IPS-18a (cell line): ENCODE results near the gene GLCE.

Source experiments
- H3K27ac ChIP-seq: one replicate; pipeline ENCODE4 v1.5.1; 2013; ENCODE audit warnings: low read length
- H3K27me3 ChIP-seq: one replicate; pipeline ENCODE4 v1.6.1; 2013; ENCODE audit warnings: mild to moderate bottlenecking, low read length; ENCODE audit not compliant: control insufficient read depth, insufficient read depth
- H3K36me3 ChIP-seq: one replicate; pipeline ENCODE4 v1.6.1; 2013; ENCODE audit warnings: low read depth, low read length; ENCODE audit not compliant: control insufficient read depth
- H3K4me1 ChIP-seq: one replicate; pipeline ENCODE4 v1.6.1; 2013; ENCODE audit warnings: low read depth, low read length; ENCODE audit not compliant: control insufficient read depth
- H3K4me3 ChIP-seq: one replicate; pipeline ENCODE4 v1.5.1; 2013; ENCODE audit warnings: low read length
- H3K9ac ChIP-seq: one replicate; pipeline ENCODE4 v1.6.1; 2013; ENCODE audit warnings: mild to moderate bottlenecking, low read length, moderate library complexity
- H3K9me3 ChIP-seq: one replicate; pipeline ENCODE4 v1.6.1; 2013; ENCODE audit warnings: low read depth, low read length; ENCODE audit not compliant: control insufficient read depth

Gene GLCE

DNA sequence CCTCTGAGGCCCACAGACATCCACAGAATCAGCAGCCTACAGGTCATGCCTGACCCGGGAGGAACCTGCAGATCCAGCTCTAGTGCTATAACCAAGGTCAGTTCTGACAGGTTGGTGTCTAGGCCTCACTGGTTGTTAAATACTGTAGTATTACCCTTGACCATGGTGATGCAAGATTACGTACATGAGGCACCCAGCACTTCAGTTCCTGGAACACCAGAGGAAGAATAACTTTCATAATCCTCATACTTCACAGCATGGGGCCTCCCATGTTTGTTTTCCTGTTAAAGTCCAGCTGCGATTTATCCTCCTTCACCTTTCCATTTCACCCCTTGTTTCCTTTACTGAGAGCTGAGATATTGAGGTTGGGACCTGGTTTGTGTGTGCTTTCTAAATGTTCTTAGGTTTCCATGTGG is 34.4 kb upstream of the GLCE start:
- Histone ChIP-seq H3K27me3 (peaks cover 12% of the 10 kb centered on the region), H3K9ac (no peak overlapping the region), H3K9me3 (no peaks in the 10 kb centered on the region), H3K27ac (no peak overlapping the region), H3K4me3 (no peak overlapping the region), H3K4me1 (peaks cover 24% of the 10 kb centered on the region), H3K36me3 (no peaks in the 10 kb centered on the region)

DNA sequence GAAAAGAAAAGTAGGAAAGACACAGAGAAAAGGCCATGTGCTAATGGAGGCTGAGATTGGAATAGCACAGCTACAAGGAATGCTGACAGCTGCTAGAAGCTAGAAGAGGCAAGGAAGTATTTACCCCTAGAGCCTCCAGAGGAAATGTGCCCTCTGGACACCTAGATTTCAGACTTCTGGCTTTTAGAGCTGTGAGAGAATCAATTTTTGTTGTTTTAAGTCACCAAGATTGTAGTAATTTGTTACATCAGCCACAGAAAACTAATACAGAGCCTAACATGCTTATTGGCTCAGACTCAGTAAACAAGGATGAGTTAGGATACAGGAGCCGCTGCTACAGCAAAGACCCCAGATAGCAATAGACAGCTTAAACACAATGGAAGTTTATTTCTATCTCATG is 33.1 kb upstream of the GLCE start:
- H3K27me3 ChIP-seq = no peaks in the 10 kb centered on the region
- no peak overlapping the region for H3K9ac ChIP-seq
- H3K4me3 ChIP-seq = no peak overlapping the region

DNA sequence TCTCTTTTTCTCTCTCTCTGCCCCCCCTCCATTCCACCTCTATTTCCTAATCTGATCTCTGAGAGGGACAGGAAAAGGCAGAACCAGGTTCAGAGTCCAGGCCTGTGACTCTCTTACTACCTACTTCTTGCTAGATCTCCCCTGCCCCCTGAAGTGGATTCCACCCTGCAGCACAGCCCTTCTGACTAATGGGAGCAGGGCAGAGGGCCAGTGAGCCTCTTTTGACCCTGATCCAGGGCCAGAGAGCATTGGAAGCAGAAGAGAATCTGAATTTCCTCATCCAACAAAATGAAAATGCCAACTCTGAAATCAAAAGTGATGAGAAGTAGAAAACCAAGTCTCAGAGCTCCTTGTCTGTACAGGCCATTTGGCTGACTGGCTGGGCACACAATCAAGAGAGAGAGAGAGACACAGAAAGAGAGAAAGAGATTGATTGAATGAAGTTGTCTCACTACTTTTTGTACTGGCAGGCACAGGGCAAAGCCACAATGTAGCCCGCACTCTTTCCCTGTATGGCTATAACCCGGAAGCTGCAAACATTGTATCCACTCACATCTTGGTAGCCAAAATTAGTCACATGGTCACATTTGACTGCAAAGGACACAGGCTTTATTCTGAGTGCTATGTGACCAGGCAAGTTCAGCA is 31.6 kb upstream of the GLCE start:
- H3K4me1 ChIP-seq = peaks cover 23% of the 10 kb centered on the region
- H3K36me3 ChIP-seq = no peaks in the 10 kb centered on the region
- no peaks in the 10 kb centered on the region for H3K27me3 ChIP-seq
- H3K27ac ChIP-seq = no peak overlapping the region
- H3K4me3 ChIP-seq = no peak overlapping the region
- no peaks in the 10 kb centered on the region for H3K9me3 ChIP-seq
- no peak overlapping the region for H3K9ac ChIP-seq

More for the DNA sequence above, 33.1 kb upstream of the GLCE start:
- Histone ChIP-seq H3K4me1 (peaks cover 23% of the 10 kb centered on the region), H3K9me3 (no peaks in the 10 kb centered on the region), H3K27ac (no peak overlapping the region), H3K36me3 (no peaks in the 10 kb centered on the region)

DNA sequence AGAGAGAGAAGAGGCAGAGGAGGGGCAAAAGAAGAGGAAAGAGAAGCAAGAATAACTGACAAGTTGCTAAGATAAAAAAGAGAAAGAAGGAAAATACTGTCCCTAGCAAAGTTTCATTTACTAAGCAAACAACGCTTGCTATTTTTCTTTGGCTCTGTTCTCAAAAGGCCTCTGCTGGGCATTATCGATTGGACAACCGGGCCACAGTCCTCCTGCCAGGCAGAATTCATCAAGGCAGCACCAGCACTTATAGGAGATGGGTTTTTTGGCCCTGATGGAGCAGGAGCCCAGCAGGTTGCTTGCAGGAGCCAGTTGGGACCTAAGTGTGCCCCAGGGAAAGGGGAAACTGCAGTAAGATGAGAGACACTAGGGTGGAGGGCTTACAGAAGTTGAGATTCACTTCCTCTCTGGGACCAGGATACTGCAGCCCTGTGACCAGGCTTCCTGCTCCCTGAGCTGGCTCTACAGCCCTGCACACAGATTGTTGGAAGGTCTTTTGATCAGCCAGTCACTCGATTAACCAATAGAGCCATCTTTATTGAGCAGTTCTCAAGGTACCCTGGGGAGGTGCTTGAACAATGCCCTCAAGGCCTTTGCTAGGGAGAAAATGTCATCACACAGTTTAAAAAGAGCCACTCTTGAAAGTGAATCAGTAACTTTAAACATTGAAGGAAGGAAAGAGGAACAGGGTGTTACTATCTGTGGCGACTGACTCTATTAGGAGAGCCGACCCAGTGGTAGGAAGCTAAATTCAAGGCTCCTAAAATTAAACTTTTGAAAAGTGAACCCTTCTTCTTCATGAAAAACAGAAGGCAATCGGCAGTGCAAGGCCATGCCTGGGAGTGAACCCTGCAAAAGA is 28.8 kb upstream of the GLCE start:
- H3K9ac ChIP-seq = no peak overlapping the region
- no peak overlapping the region for H3K4me3 ChIP-seq
- no peaks in the 10 kb centered on the region for H3K36me3 ChIP-seq
- H3K9me3 ChIP-seq = no peaks in the 10 kb centered on the region
- peaks cover 17% of the 10 kb centered on the region for H3K4me1 ChIP-seq
- no peak overlapping the region for H3K27ac ChIP-seq
- no peaks in the 10 kb centered on the region for H3K27me3 ChIP-seq

DNA sequence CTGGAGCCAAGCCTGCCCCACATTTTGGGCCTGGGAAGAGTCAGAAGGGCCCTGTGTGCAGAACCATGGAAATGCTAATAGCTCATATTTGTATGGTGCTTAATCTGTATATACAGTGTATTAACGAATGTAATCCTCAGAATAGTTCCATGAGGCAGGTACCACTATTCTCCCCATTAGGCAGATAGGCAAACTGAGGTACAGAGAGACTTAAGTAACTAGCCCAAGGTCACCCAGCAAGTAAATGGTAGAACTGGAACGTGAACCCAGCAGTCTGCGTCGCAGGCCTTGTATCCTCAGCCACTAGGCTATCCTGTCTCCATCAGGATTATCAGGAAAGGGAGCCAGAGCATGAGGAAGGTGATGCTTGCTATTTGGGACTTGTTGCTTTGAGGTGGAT is 28.0 kb upstream of the GLCE start:
- H3K27me3 ChIP-seq = no peaks in the 10 kb centered on the region
- H3K9me3 ChIP-seq = no peaks in the 10 kb centered on the region
- H3K36me3 ChIP-seq = no peaks in the 10 kb centered on the region
- peaks cover 17% of the 10 kb centered on the region for H3K4me1 ChIP-seq
- H3K4me3 ChIP-seq = no peak overlapping the region
- H3K27ac ChIP-seq = no peak overlapping the region
- H3K9ac ChIP-seq = no peak overlapping the region

DNA sequence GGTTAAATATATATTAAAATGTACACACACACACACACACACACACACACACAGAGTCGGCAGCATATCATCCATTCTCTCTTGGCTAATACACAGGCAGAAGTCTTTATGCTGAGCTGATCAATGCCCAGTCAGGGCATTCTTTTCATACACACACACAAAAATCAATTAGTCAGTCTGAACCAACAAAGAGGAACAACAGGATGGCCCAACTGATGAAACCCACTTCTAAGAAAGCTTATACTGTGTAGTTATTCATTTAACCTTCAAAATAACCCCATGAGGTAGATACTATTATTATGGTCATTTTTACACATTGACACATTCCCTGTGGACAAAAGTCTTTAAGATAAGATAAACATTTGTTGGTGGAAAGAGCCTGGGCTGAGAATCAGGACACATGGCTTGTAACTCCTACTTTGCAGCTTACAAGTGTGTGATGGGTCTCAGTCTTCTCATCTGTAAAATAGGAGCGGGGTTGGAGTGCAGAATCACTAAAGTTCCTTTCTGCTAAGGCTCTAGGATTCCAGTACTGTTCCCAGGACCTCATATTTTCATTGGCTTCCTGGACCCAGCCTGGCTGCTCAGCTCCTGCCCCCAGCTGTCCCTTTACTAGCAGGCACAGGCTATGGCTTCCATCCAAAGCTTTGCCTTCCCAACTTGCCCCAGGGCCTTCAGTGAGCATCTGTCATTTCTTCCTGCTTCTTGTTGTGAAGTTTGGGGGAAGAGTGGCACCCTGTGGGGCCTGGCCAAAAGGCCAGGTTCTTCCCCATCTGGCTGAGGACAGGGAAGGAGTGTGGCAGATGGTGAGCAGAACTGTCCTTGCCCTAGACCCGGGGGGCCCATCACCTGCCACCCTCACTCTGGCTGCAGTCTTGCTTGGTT is 27.2 kb upstream of the GLCE start:
- H3K4me3 ChIP-seq = no peak overlapping the region
- H3K4me1 ChIP-seq = peaks cover 17% of the 10 kb centered on the region
- H3K9me3 ChIP-seq = no peaks in the 10 kb centered on the region
- H3K27ac ChIP-seq = no peak overlapping the region
- no peaks in the 10 kb centered on the region for H3K27me3 ChIP-seq
- no peaks in the 10 kb centered on the region for H3K36me3 ChIP-seq
- H3K9ac ChIP-seq = no peak overlapping the region

DNA sequence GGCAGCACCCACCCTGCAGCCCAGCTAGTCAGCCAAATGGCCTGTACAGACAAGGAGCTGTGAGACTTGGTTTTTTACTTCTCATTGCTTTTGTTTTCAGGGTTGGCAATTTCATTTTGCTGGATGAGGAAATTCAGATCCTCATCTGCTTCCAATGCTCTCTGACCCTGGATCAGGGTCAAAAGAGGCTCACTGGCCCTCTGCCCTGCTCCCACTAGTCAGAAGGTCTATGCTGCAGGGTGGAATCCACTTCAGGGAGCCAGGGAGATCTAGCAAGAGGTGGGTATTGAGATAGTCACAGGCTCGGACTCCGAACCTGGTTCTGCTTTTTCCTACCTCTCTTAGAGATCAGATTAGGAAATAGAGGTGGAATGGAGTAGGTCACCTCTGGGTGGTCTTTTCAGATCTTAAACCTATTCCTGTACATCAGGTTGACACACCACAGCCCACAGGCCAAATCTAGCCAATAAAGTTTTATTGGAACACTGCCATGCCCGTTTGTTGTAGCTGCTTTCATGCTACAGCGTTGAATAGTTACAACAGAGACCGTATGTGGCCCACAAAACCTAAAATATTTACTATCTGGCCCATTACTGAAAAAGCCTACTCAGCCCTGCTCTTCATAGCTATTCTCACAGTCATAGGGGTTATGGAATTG is 26.4 kb upstream of the GLCE start:
- Histone ChIP-seq H3K36me3 (no peaks in the 10 kb centered on the region), H3K27me3 (no peaks in the 10 kb centered on the region), H3K27ac (no peak overlapping the region), H3K4me1 (peaks cover 21% of the 10 kb centered on the region), H3K9me3 (no peaks in the 10 kb centered on the region), H3K9ac (no peak overlapping the region), H3K4me3 (no peak overlapping the region)

DNA sequence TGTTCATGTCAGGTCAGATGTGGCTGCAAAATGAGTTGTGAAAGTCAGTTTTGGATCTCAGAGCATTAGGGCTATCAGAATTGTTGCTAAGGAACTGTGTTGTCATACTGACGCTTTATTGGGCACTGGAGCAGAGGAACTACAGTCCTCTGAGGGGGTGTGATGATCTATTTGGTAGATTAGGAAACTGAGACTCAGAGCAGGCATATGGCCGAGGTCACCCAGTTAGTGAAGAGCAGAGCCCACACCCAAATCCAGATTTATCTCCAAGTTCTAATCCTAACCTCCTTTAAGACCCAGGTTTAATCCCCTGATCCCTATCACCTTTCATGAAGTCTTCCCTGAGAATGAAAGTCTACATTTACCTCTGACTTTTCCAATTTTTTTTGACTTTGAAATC is 25.6 kb upstream of the GLCE start:
- no peak overlapping the region for H3K4me3 ChIP-seq
- H3K27me3 ChIP-seq = no peaks in the 10 kb centered on the region
- H3K27ac ChIP-seq = no peak overlapping the region
- no peak overlapping the region for H3K9ac ChIP-seq
- no peaks in the 10 kb centered on the region for H3K36me3 ChIP-seq
- H3K9me3 ChIP-seq = no peaks in the 10 kb centered on the region
- H3K4me1 ChIP-seq = peaks cover 18% of the 10 kb centered on the region

DNA sequence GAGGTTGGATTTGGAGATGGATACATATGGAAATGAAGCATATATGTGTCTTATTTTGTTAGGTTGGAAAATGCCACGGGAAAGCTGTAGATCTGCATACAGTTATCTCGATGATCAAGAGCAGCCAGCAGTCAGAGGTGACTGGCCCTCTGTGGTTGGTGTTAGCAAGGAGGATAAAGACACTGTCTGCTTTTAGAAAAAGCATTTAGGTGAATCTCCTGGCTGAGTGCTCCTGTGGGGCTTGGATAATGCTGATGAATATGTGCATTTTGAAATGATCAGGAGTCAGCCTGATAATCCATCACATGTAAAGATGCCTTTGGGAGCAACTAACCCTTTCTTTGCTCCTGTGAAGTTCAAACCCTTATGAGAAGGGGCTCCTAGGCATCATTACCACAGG is 24.9 kb upstream of the GLCE start:
- Histone ChIP-seq H3K4me1 (peaks cover 11% of the 10 kb centered on the region), H3K27me3 (no peaks in the 10 kb centered on the region), H3K36me3 (no peaks in the 10 kb centered on the region), H3K9me3 (no peaks in the 10 kb centered on the region), H3K27ac (no peak overlapping the region), H3K4me3 (no peak overlapping the region), H3K9ac (no peak overlapping the region)

DNA sequence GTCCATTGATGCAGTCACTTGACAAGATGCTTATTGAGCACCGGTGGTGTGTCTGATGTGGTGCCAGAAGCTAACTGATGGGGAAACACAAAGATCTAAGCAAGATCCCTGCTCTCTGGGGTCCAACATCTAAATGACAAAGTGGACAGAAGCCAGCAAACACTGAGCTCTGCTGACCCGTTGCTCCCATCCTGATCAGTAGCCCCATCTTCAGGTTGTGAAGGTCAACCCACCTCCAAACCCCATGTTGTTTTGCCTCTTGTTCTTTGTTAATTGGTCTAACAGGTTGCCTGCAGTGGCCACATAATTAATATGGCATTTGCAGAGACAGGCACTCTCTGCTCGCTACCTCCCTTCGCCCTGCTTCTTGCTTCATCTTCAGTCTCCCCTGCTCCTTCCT is 21.5 kb upstream of the GLCE start:
- H3K27me3 ChIP-seq = no peaks in the 10 kb centered on the region
- no peak overlapping the region for H3K4me3 ChIP-seq
- no peak overlapping the region for H3K9ac ChIP-seq
- H3K27ac ChIP-seq = no peak overlapping the region
- H3K36me3 ChIP-seq = no peaks in the 10 kb centered on the region
- H3K4me1 ChIP-seq = peaks cover 7% of the 10 kb centered on the region
- no peaks in the 10 kb centered on the region for H3K9me3 ChIP-seq

DNA sequence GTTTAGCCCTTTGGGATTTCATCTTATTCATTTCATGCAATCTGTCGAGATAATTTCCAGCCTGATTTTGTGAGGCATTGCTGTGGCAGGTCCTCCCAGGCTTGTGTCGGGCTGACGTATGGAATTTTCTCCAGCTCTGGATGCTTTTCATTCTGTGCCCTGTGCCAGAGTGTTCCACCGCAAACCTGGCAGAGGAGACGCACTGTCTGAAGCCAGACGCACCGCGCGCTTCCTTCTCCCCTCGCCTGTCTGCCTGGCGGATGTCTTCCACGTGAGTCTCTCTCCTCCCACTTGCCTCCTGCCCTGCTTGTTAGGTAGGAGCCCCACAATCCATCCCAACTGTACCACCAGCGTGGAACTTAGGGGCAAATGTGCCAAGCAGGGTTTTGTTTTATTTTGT is 20.1 kb upstream of the GLCE start:
- no peaks in the 10 kb centered on the region for H3K36me3 ChIP-seq
- H3K9ac ChIP-seq = no peak overlapping the region
- H3K27ac ChIP-seq = no peak overlapping the region
- H3K27me3 ChIP-seq = no peaks in the 10 kb centered on the region
- no peaks in the 10 kb centered on the region for H3K9me3 ChIP-seq
- H3K4me1 ChIP-seq = peaks cover 7% of the 10 kb centered on the region
- no peak overlapping the region for H3K4me3 ChIP-seq
